ENCODE measurements around the gene LETMD1. TPM values are rescaled to one million over a fixed set of nuclear protein-coding genes. Genes with fewer than 3 reads are reported as not detected.

Gene LETMD1
- polyA plus RNA-seq, 1 of the 3 experiments (the other 2 are of a cell fraction), result 67.8 TPM

Small RNAs within 50 kb of the gene (small RNA-seq; reads per million reads assigned to genes)
- gene RNU6-1273P (0 reads per million in 7 experiments), gene RNU6-87P (0 reads per million in 7 experiments)

Other genes with a start within 250 kb of the LETMD1 start
- gene TMPRSS12, start 205.4 kb upstream of the LETMD1 start, polyA plus RNA-seq (2012; rRNA removed), result not detected in 2 replicates
- gene HIGD1C, start 95.8 kb upstream of the LETMD1 start, polyA plus RNA-seq (2012; rRNA removed), result not detected in 2 replicates
- gene SLC11A2, start 21.9 kb upstream of the LETMD1 start, polyA plus RNA-seq (2012; rRNA removed), result 27.7 and 45.0 TPM in 2 replicates
- gene CSRNP2, start 35.3 kb downstream of the LETMD1 start, polyA plus RNA-seq (2012; rRNA removed), result 18.7 and 22.7 TPM in 2 replicates
- gene TFCP2, start 124.8 kb downstream of the LETMD1 start, polyA plus RNA-seq (2012; rRNA removed), result 18.1 and 19.3 TPM in 2 replicates
- 1.9 TPM in 2 replicates for gene POU6F1, start 169.7 kb downstream of the LETMD1 start, polyA plus RNA-seq (2012; rRNA removed)
- gene DAZAP2, start 190.5 kb downstream of the LETMD1 start, polyA plus RNA-seq (2012; rRNA removed), result 274 and 325 TPM in 2 replicates
- 22.6 and 26.3 TPM in 2 replicates for gene SMAGP, start 222.1 kb downstream of the LETMD1 start, polyA plus RNA-seq (2012; rRNA removed)